Measurements from ENCODE around the gene CAMTA1.

The CAMTA1 gene

DNA sequence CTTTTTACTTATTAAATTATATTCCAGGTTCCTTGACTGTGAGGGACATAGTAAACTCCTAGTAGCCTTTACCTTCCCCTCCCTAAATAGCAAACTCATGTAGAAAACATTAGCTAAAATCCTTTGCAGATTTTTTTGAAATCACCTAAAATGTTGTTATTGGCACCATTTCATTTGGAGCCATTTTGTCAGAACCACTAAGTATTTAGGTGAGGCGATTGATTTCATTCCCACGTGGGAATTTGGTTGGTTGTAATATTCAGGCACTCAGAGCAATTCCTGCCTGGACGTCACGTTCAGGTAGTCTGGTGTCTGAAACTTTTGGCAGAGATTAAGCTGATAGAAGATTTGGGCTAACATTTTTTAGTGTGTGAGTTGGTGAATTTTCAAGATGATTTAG, 84.3 kb downstream of the CAMTA1 start:
- no peak for ATAC-seq
- TF ChIP-seq ISL1 (CRISPR knock-in tag; IDR thresholded peaks at IDR 0.05): peak; percentile 68
- TF ChIP-seq, protein P1, sequence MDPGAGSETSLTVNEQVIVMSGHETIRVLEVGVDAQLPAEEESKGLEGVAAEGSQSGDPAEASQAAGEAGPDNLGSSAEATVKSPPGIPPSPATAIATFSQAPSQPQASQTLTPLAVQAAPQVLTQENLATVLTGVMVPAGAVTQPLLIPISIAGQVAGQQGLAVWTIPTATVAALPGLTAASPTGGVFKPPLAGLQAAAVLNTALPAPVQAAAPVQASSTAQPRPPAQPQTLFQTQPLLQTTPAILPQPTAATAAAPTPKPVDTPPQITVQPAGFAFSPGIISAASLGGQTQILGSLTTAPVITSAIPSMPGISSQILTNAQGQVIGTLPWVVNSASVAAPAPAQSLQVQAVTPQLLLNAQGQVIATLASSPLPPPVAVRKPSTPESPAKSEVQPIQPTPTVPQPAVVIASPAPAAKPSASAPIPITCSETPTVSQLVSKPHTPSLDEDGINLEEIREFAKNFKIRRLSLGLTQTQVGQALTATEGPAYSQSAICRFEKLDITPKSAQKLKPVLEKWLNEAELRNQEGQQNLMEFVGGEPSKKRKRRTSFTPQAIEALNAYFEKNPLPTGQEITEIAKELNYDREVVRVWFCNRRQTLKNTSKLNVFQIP (CRISPR knock-in tag; IDR thresholded peaks at IDR 0.05; ENCODE audit: borderline replicate concordance, low read depth): no peak

DNA sequence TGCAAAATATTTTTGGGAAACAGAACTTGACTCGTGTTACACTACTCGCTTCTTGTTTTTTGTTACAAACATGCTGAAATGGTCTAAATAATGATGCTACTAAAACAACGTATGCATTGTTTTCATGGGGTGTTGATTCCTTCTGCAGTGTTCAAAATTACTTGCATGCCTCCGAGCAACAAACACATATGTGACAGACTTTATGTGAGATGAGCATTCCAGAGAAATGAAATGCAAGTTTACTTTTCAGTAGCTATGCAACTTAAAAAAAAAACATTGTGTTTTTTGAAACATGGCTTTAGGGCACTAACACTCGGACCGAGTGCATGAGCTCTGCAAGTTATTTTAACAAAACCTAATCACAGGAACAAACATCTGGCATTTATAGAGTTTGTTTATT, 84.8 kb downstream of the CAMTA1 start:
- no peak; the same call in 2 of the 3 replicates for ATAC-seq
- TF ChIP-seq, protein P2, sequence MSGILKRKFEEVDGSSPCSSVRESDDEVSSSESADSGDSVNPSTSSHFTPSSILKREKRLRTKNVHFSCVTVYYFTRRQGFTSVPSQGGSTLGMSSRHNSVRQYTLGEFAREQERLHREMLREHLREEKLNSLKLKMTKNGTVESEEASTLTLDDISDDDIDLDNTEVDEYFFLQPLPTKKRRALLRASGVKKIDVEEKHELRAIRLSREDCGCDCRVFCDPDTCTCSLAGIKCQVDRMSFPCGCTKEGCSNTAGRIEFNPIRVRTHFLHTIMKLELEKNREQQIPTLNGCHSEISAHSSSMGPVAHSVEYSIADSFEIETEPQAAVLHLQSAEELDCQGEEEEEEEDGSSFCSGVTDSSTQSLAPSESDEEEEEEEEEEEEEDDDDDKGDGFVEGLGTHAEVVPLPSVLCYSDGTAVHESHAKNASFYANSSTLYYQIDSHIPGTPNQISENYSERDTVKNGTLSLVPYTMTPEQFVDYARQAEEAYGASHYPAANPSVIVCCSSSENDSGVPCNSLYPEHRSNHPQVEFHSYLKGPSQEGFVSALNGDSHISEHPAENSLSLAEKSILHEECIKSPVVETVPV (CRISPR knock-in tag; IDR thresholded peaks at IDR 0.05): no peak
- TF ChIP-seq, protein P3, sequence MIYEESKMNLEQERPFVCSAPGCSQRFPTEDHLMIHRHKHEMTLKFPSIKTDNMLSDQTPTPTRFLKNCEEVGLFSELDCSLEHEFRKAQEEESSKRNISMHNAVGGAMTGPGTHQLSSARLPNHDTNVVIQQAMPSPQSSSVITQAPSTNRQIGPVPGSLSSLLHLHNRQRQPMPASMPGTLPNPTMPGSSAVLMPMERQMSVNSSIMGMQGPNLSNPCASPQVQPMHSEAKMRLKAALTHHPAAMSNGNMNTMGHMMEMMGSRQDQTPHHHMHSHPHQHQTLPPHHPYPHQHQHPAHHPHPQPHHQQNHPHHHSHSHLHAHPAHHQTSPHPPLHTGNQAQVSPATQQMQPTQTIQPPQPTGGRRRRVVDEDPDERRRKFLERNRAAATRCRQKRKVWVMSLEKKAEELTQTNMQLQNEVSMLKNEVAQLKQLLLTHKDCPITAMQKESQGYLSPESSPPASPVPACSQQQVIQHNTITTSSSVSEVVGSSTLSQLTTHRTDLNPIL (CRISPR knock-in tag; IDR thresholded peaks at IDR 0.05; ENCODE audit: low read depth): no peak
- TF ChIP-seq ZFP3 (CRISPR knock-in tag; IDR thresholded peaks at IDR 0.05): no peak
- TF ChIP-seq OSR1 (CRISPR knock-in tag; IDR thresholded peaks at IDR 0.05): no peak
- TF ChIP-seq ARNTL (CRISPR knock-in tag; IDR thresholded peaks at IDR 0.05; ENCODE audit: borderline replicate concordance, low read depth): no peak
- no peak for TF ChIP-seq BACH2 (CRISPR knock-in tag; IDR thresholded peaks at IDR 0.05; ENCODE audit: borderline replicate concordance)
- TF ChIP-seq ZNF8 (CRISPR knock-in tag; IDR thresholded peaks at IDR 0.05): no peak
- TF ChIP-seq TOX (CRISPR knock-in tag; IDR thresholded peaks at IDR 0.05; ENCODE audit: borderline replicate concordance): no peak
- no peak for TF ChIP-seq CSDC2 (CRISPR knock-in tag; IDR thresholded peaks at IDR 0.05)
- no peak for TF ChIP-seq ZNF70 (CRISPR knock-in tag; IDR thresholded peaks at IDR 0.05)
- TF ChIP-seq ISL1 (CRISPR knock-in tag; IDR thresholded peaks at IDR 0.05): no peak
- TF ChIP-seq, protein P4, sequence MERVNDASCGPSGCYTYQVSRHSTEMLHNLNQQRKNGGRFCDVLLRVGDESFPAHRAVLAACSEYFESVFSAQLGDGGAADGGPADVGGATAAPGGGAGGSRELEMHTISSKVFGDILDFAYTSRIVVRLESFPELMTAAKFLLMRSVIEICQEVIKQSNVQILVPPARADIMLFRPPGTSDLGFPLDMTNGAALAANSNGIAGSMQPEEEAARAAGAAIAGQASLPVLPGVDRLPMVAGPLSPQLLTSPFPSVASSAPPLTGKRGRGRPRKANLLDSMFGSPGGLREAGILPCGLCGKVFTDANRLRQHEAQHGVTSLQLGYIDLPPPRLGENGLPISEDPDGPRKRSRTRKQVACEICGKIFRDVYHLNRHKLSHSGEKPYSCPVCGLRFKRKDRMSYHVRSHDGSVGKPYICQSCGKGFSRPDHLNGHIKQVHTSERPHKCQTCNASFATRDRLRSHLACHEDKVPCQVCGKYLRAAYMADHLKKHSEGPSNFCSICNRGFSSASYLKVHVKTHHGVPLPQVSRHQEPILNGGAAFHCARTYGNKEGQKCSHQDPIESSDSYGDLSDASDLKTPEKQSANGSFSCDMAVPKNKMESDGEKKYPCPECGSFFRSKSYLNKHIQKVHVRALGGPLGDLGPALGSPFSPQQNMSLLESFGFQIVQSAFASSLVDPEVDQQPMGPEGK (CRISPR knock-in tag; IDR thresholded peaks at IDR 0.05; ENCODE audit: borderline replicate concordance): no peak
- TF ChIP-seq ZC3H10 (CRISPR knock-in tag; IDR thresholded peaks at IDR 0.05): no peak
- TF ChIP-seq PPARA (CRISPR knock-in tag; IDR thresholded peaks at IDR 0.05; ENCODE audit: borderline replicate concordance): no peak
- TF ChIP-seq, protein P5, sequence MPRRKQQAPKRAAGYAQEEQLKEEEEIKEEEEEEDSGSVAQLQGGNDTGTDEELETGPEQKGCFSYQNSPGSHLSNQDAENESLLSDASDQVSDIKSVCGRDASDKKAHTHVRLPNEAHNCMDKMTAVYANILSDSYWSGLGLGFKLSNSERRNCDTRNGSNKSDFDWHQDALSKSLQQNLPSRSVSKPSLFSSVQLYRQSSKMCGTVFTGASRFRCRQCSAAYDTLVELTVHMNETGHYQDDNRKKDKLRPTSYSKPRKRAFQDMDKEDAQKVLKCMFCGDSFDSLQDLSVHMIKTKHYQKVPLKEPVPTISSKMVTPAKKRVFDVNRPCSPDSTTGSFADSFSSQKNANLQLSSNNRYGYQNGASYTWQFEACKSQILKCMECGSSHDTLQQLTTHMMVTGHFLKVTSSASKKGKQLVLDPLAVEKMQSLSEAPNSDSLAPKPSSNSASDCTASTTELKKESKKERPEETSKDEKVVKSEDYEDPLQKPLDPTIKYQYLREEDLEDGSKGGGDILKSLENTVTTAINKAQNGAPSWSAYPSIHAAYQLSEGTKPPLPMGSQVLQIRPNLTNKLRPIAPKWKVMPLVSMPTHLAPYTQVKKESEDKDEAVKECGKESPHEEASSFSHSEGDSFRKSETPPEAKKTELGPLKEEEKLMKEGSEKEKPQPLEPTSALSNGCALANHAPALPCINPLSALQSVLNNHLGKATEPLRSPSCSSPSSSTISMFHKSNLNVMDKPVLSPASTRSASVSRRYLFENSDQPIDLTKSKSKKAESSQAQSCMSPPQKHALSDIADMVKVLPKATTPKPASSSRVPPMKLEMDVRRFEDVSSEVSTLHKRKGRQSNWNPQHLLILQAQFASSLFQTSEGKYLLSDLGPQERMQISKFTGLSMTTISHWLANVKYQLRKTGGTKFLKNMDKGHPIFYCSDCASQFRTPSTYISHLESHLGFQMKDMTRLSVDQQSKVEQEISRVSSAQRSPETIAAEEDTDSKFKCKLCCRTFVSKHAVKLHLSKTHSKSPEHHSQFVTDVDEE (CRISPR knock-in tag; IDR thresholded peaks at IDR 0.05): no peak
- TF ChIP-seq, protein P1 (CRISPR knock-in tag; IDR thresholded peaks at IDR 0.05; ENCODE audit: borderline replicate concordance, low read depth): no peak
- TF ChIP-seq TCF4 (CRISPR knock-in tag; IDR thresholded peaks at IDR 0.05; ENCODE audit: borderline replicate concordance): no peak
- TF ChIP-seq GLIS3 (CRISPR knock-in tag; IDR thresholded peaks at IDR 0.05): no peak
- no peak for TF ChIP-seq RARB (CRISPR knock-in tag; IDR thresholded peaks at IDR 0.05)
- TF ChIP-seq ZFP30 (CRISPR knock-in tag; IDR thresholded peaks at IDR 0.05): no peak

DNA sequence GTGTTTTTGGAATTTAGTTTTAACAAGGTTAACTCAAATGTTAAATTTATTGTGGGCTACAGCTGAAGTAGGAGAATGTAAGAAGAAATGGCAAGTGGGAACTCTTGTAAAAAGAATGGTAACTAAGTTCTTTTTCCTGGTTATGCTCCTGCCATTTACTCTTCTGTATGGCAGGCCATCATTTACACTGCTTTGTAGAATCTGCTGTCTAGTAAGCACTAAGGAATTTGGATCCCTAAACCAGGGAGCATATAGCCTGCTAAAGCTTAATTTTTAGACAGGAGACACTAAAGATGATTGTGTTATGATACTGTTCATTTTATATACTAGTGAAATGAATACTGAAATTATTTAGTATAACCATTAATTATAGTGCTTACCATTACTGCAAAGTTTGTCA, 85.3 kb downstream of the CAMTA1 start:
- TF ChIP-seq ZNF8 (CRISPR knock-in tag; IDR thresholded peaks at IDR 0.05): no peak
- peak; percentile 32 for TF ChIP-seq ISL1 (CRISPR knock-in tag; IDR thresholded peaks at IDR 0.05)
- TF ChIP-seq SNAI2 (CRISPR knock-in tag; IDR thresholded peaks at IDR 0.05): no peak
- TF ChIP-seq ZNF565 (CRISPR knock-in tag; conservative IDR thresholded peaks at IDR 0.05; ENCODE audit: low read depth): no peak
- ATAC-seq: peak; percentile 83
